Activated B cell treated with CpG ODN at 0.5 μM for 24 hours (primary cell): Measurements from ENCODE around the gene DOCK1. TPM values are rescaled to one million over a fixed set of nuclear protein-coding genes. Genes with fewer than 3 reads are reported as not detected.

Source experiments
- ATAC-seq: fragments of 200-7000 bp; cut with Tn5 transposase; one replicate; pipeline ENCODE4 v1.10.0; 2021; ENCODE audit warnings: low read depth, mild to moderate bottlenecking, moderate library complexity
- CTCF ChIA-PET: fragments of 350-600 bp; sonication (Branson Sonifier 250); formaldehyde crosslinking; loops from one replicate; lab custom pipeline; 2021; ENCODE audit warnings: antibody characterized with exemption; lab: Charles Lee
- POLR2A ChIA-PET: fragments of 350-600 bp; sonication (Branson Sonifier 250); formaldehyde crosslinking; loops from one replicate; lab custom pipeline; 2021; ENCODE audit warnings: antibody characterized with exemption; lab: Charles Lee
- DNase-seq: peaks from one replicate; pipeline ENCODE4 v3.0.0; 2022
- H3K27ac Mint-ChIP-seq: one replicate; pipeline ENCODE4 v1.8.0; 2020; ENCODE audit warnings: mixed read lengths
- H3K27me3 Mint-ChIP-seq: one replicate; pipeline ENCODE4 v1.8.0; 2021; ENCODE audit warnings: mixed read lengths
- H3K36me3 Mint-ChIP-seq: one replicate; pipeline ENCODE4 v1.8.0; 2021; ENCODE audit warnings: low read depth, mixed read lengths
- H3K4me1 Mint-ChIP-seq: one replicate; pipeline ENCODE4 v1.8.0; 2021; ENCODE audit warnings: mixed read lengths
- H3K4me3 Mint-ChIP-seq: one replicate; pipeline ENCODE4 v1.8.0; 2020; ENCODE audit warnings: mild to moderate bottlenecking, mixed read lengths
- H3K9me3 Mint-ChIP-seq: one replicate; pipeline ENCODE4 v1.8.0; 2020; ENCODE audit warnings: mixed read lengths
- intact Hi-C: fragments of 100-400 bp; cut with micrococcal nuclease; formaldehyde crosslinking; loops from one replicate; pipeline ENCODE4 v1.15.1; 2024
- total RNA-seq: library from RNA; stranded (reverse); gene quantifications from 2 replicates; pipeline ENCODE4 v1.2.3, GENCODE V29; 2022
- TF ChIP-seq, protein P1 (sequence below): fragments of 200-600 bp; IDR thresholded peaks from one replicate; pipeline ENCODE4 v1.8.0; 2022; ENCODE audit warnings: antibody characterized with exemption, mild to moderate bottlenecking

Gene DOCK1
- not detected in 2 replicates for total RNA-seq

DNA sequence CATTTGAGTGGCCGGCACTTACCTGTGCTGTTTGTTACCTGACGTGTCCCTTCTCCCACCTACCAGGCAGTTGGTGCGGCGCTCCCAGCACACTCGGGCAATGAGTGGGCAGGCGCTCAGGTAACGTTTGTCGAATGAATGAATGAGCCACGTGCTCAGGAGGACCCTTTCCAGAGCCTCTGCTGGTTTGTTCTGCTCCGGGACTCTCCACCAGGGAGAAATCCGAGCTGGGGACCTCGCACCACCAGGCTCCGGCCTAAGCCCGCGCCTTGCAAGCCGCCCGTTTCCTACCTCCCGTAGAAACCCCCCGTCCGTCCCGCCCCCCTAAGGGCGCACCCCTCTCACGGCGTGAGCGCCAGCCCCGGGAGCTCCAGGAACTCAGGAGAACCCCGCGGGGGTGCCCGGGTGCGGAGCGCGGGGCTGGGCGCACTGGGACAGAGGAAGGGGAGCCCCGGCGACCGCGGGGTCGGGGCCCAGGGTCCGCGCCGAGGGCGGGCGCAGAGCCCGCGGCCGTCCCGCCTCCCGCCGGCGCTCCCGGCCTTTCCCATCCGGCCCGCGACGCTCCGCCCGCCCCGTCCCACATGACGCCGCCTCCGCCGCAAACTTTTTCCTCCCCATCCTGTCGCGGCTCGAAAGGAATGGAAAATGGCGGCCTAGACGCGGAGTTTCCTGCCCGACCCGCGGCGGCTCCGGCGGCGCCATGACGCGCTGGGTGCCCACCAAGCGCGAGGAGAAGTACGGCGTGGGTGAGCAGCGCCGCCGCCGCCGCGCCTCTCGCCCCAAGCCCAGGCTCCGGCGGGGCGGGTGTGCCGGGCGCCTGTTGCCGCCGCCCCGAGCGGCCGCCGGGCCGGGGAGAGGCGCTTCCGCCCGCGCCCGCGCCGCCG, at the start of gene DOCK1:
TSS of gene DOCK1 (plus strand) at position 611 of the 884 bp plus-strand sequence. CDS start at position 701, 90 bp downstream.
- no peaks in the 10 kb centered on the region for H3K9me3 Mint-ChIP-seq
- POLR2A ChIA-PET: no interaction called here
- H3K27me3 Mint-ChIP-seq: peaks cover 18% of the 10 kb centered on the region
- no peak for DNase-seq
- H3K36me3 Mint-ChIP-seq: no peaks in the 10 kb centered on the region
- TF ChIP-seq, protein P1, sequence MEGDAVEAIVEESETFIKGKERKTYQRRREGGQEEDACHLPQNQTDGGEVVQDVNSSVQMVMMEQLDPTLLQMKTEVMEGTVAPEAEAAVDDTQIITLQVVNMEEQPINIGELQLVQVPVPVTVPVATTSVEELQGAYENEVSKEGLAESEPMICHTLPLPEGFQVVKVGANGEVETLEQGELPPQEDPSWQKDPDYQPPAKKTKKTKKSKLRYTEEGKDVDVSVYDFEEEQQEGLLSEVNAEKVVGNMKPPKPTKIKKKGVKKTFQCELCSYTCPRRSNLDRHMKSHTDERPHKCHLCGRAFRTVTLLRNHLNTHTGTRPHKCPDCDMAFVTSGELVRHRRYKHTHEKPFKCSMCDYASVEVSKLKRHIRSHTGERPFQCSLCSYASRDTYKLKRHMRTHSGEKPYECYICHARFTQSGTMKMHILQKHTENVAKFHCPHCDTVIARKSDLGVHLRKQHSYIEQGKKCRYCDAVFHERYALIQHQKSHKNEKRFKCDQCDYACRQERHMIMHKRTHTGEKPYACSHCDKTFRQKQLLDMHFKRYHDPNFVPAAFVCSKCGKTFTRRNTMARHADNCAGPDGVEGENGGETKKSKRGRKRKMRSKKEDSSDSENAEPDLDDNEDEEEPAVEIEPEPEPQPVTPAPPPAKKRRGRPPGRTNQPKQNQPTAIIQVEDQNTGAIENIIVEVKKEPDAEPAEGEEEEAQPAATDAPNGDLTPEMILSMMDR: no peak
- no peak within 1 kb of the TSS for H3K27ac Mint-ChIP-seq
- peaks cover 5% of the 10 kb centered on the region for H3K4me1 Mint-ChIP-seq
- no peak for ATAC-seq
- H3K4me3 Mint-ChIP-seq: no peak within 1 kb of the TSS
- CTCF ChIA-PET: no interaction called here
- intact Hi-C loops: no loop called here

DNA sequence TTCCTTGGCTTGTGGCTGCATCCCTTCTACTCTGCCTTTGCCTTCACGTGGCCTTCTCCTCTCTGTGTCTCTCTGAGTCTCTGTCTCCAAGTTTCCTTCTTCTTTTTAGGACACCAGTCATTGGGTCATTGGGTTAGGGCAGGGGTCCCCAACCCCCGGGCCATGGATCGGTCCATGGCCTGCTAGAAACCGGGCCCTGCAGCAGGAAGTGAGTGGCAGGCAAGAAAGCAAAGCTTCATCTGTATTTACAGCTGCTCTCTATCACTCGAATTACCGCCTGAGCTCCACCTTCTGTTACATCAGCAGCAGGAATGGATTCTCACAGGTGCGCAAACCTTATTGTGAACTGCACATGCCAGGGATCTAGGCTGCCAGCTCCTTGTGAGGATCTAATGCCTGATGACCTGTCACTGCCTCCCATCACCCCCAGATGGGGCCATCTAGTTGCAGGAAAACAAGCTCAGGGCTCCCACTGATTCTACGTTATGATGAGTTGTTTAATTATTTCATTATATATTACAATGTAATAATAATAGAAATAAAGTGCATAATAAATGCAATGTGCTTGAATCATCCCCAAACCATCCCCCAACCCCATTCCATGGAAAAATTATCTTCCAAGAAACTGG, 47.9 kb upstream of the DOCK1 start:
- no peak overlapping the region for H3K27ac Mint-ChIP-seq
- no peak for ATAC-seq
- H3K27me3 Mint-ChIP-seq: no peaks in the 10 kb centered on the region
- H3K36me3 Mint-ChIP-seq: no peaks in the 10 kb centered on the region
- TF ChIP-seq, protein P1: no peak
- no peaks in the 10 kb centered on the region for H3K4me1 Mint-ChIP-seq
- no peak overlapping the region for H3K4me3 Mint-ChIP-seq
- DNase-seq: no peak
- no peaks in the 10 kb centered on the region for H3K9me3 Mint-ChIP-seq
- ChIA-PET CTCF (no interaction called here), POLR2A (no interaction called here)
- intact Hi-C loops: no loop called here

DNA sequence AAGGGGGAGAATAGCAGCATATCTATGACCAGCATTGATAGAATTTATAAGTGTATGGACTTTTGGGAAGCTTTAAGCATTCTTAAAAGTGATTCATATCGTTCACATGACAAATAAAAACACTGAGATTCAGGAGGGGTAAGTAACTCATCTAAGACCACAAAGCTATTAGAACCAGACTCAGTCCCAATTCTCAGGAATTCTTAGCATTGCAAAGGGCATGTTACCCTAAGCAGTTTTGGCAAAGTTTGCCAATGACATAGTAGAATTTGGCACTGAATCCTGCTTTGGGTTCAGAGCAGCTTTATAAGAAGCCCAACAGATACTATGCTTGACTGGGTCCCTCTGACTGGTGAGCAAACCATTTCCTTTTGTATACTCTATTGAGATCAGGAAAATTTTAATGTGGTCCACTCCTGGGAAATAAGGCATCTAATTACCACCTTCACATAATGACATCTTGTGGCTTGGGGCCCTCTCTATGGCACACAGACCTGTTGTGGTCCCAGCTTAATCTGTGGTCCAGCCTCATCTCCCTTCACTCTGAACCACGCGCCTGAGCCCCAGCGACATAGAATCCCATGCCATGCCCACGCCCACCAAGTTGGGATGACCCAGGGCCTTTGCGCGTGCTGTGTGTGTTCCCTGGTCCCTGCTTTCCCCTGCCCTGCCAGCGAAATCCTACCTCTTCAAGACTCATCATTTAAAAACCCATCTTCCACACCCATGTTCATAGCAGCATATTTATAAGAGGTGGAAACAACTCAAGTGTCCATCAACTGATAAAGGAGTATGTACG, 37.5 kb upstream of the DOCK1 start:
- H3K27me3 Mint-ChIP-seq: no peaks in the 10 kb centered on the region
- peaks cover 4% of the 10 kb centered on the region for H3K9me3 Mint-ChIP-seq
- H3K27ac Mint-ChIP-seq: no peak overlapping the region
- H3K4me1 Mint-ChIP-seq: no peaks in the 10 kb centered on the region
- H3K4me3 Mint-ChIP-seq: no peak overlapping the region
- TF ChIP-seq, protein P1: no peak
- no peaks in the 10 kb centered on the region for H3K36me3 Mint-ChIP-seq
- no peak for DNase-seq
- intact Hi-C loops: no loop called here
- POLR2A ChIA-PET: no interaction called here
- CTCF ChIA-PET: no interaction called here
- ATAC-seq: no peak

DNA sequence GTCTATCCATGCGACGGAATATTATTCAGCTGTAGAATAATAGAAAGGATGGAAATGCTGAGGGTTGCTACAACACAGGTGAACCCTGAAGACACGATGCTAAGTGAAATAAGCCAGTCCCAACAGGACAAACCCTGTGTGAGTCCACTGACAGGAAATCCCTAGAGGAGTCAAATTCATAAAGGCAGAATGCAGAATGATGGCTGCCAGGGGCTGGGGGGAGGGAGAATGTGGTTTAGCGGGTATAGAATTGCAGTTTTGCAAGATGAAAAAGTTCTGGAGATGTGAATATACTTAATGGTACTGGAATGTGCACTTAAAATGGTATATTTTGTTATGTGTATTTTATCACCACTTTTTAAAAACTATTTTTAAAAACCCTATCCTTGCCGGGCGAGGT, 36.9 kb upstream of the DOCK1 start:
- DNase-seq: no peak
- peaks cover 2% of the 10 kb centered on the region for H3K9me3 Mint-ChIP-seq
- CTCF ChIA-PET: no interaction called here

More for the DNA sequence above, 36.9 kb upstream of the DOCK1 start:
- POLR2A ChIA-PET: no interaction called here
- Mint-ChIP-seq H3K27me3 (no peaks in the 10 kb centered on the region), H3K4me3 (no peak overlapping the region), H3K4me1 (no peaks in the 10 kb centered on the region), H3K27ac (no peak overlapping the region), H3K36me3 (no peaks in the 10 kb centered on the region)
- ATAC-seq: no peak
- TF ChIP-seq, protein P1: no peak
- intact Hi-C loops: no loop called here
